ENCODE measurements around the gene TPM1. TPM values are rescaled to one million over a fixed set of nuclear protein-coding genes. Genes with fewer than 3 reads are reported as not detected.

TPM1 gene
- total RNA-seq, 1 experiment from 2014 or later = 22.5 TPM

DNA sequence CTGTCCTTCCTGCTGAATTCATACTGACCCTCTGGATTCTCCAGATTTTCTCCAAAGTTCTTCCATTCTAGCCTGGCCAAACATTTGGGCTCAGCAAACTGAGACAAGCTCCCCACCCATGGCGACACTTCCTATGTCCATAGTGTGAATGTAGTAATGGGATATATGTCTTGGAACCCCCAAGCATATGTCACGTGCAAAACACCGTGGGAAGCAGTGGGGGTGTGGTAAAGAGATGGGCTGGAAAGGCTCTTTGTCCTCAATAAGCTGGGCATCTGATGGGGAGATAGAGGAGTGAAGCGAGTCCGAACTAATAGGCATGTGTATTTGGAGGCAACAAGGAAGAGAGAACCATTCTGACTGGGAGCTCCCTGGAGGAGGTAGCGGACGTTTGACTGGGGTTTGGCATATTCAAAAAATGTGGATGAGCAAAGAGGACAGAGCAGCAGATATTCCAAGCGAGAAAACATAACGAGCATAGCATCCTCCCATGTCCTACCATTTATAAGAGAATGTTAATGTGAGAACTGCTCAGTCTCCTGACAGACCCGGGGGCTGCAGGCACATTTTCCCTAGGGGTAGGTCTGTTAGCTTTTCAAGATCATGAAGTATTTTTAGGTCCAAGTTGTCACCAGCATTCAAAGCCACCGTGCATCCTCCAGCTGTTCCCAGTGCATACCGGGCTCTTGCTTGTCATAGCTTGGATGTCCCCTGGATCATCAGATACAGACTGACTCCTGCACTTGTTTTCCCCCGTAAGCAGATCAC, 25.6 kb downstream of the TPM1 start:
- ChIA-PET RAD21 (ENCODE audit: low non-redundant PET in 1 of 2, low total read pairs in 2 of 2, uncharacterized antibody in 2 of 2, unreplicated experiment in 2 of 2) (no interaction called here), CTCF (interaction anchor here (1.5 kb wide), 1 partner anchor 19 kb away, joined by 5 read pairs; no protein-coding TSS in a partner anchor), POLR2A (no interaction called here)
- Histone ChIP-seq H3K4me2 (ENCODE audit: low read length) (no peak overlapping the region), H3K4me1 (ENCODE audit: control insufficient read depth in 1 of 2, insufficient read depth in 2 of 2, low read length in 2 of 2) (no peaks in the 10 kb centered on the region), H3K27me3 (ENCODE audit: insufficient read depth, low read length) (no peaks in the 10 kb centered on the region), H4K20me1 (ENCODE audit: insufficient read depth) (no peaks in the 10 kb centered on the region), H3K27ac (ENCODE audit: low read depth, low read length) (no peak overlapping the region), H3K9me3 (ENCODE audit: control insufficient read depth in 1 of 2, insufficient read depth in 1 of 2, low read depth in 1 of 2, low read length in 2 of 2) (no peaks in the 10 kb centered on the region), H3K36me3 (ENCODE audit: control insufficient read depth in 1 of 2, insufficient read depth in 2 of 2, low read length in 2 of 2) (peaks cover 0 to 2% of the 10 kb centered on the region in 2 experiments; a peak in 1 of 4 replicates), H3K4me3 (replicated peaks in 1 of 2; ENCODE audit: low read depth in 1 of 2, low read length in 2 of 2) (no peak overlapping the region), H3K79me2 (ENCODE audit: insufficient read depth, low read length) (no peaks in the 10 kb centered on the region), H3K9ac (ENCODE audit: low read length) (no peak overlapping the region), H3K9me2 (ENCODE audit: insufficient read depth) (no peaks in the 10 kb centered on the region), H2AFZ (ENCODE audit: low read depth, low read length, poor library complexity, severe bottlenecking) (no peak overlapping the region)
- DNase-seq (ENCODE audit: low read depth, low spot score) (no peak), ATAC-seq (no peak)
- TF ChIP-seq POLR2AphosphoS5 (IDR thresholded peaks at IDR 0.05; ENCODE audit: low read depth, low read length) (no peak), EZH2 (IDR thresholded peaks at IDR 0.05) (no peak), YY1 (IDR thresholded peaks at IDR 0.05; ENCODE audit: extremely low read depth, insufficient replicate concordance, low read depth, low read length) (no peak), EZH2phosphoT487 (IDR thresholded peaks at IDR 0.05; ENCODE audit: borderline replicate concordance) (no peak), CBX3 (IDR thresholded peaks at IDR 0.05; ENCODE audit: low read depth) (no peak), RAD21 (IDR thresholded peaks at IDR 0.05; ENCODE audit: low read depth) (no peak), TCF7L2 (IDR thresholded peaks at IDR 0.05; ENCODE audit: borderline replicate concordance, extremely low read depth, insufficient read depth, insufficient read length) (no peak), SIN3A (IDR thresholded peaks at IDR 0.05; ENCODE audit: low read depth) (no peak), EGR1 (IDR thresholded peaks at IDR 0.05; ENCODE audit: low read depth) (no peak), CEBPB (IDR thresholded peaks at IDR 0.05; ENCODE audit: low read depth) (no peak), SRF (IDR thresholded peaks at IDR 0.05; ENCODE audit: low read depth) (no peak), ZNF274 (IDR thresholded peaks at IDR 0.05; ENCODE audit: low read depth, low read length) (no peak)
- TF ChIP-seq, protein P1, sequence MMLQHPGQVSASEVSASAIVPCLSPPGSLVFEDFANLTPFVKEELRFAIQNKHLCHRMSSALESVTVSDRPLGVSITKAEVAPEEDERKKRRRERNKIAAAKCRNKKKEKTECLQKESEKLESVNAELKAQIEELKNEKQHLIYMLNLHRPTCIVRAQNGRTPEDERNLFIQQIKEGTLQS (IDR thresholded peaks at IDR 0.05) = no peak
- TF ChIP-seq, protein P2, sequence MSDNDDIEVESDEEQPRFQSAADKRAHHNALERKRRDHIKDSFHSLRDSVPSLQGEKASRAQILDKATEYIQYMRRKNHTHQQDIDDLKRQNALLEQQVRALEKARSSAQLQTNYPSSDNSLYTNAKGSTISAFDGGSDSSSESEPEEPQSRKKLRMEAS (IDR thresholded peaks at IDR 0.05) = no peak
- TF ChIP-seq, protein P3, sequence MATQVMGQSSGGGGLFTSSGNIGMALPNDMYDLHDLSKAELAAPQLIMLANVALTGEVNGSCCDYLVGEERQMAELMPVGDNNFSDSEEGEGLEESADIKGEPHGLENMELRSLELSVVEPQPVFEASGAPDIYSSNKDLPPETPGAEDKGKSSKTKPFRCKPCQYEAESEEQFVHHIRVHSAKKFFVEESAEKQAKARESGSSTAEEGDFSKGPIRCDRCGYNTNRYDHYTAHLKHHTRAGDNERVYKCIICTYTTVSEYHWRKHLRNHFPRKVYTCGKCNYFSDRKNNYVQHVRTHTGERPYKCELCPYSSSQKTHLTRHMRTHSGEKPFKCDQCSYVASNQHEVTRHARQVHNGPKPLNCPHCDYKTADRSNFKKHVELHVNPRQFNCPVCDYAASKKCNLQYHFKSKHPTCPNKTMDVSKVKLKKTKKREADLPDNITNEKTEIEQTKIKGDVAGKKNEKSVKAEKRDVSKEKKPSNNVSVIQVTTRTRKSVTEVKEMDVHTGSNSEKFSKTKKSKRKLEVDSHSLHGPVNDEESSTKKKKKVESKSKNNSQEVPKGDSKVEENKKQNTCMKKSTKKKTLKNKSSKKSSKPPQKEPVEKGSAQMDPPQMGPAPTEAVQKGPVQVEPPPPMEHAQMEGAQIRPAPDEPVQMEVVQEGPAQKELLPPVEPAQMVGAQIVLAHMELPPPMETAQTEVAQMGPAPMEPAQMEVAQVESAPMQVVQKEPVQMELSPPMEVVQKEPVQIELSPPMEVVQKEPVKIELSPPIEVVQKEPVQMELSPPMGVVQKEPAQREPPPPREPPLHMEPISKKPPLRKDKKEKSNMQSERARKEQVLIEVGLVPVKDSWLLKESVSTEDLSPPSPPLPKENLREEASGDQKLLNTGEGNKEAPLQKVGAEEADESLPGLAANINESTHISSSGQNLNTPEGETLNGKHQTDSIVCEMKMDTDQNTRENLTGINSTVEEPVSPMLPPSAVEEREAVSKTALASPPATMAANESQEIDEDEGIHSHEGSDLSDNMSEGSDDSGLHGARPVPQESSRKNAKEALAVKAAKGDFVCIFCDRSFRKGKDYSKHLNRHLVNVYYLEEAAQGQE (IDR thresholded peaks at IDR 0.05; ENCODE audit: low read depth) = no peak
- intact Hi-C loops (cut with micrococcal nuclease) = no loop called here
- BruUV-seq (replicated peaks) = no TSS peak

Measured in HCT116 (cell line).